Bronchus fibroblast of lung (primary cell): ENCODE results near the gene OR1S1. TPM values are rescaled to one million over a fixed set of nuclear protein-coding genes. Genes with fewer than 3 reads are reported as not detected.

Experiments used
- total RNA-seq: library from RNA; depleted of rRNA; stranded (reverse); fragments of >200 nt; gene quantifications from 2 replicates; pipeline ENCODE4 v1.2.3, GENCODE V29; 2015

Gene OR1S1
- total RNA-seq, result not detected in 2 replicates

GRCh38 chr11:58212420-58212819 lies at the start of gene OR1S1:
Gene OR1S1 (plus strand): TSS chr11:58212720.

GRCh38 chr11:58188770-58189169 lies 23.8 kb upstream of the OR1S1 start, which contains the start of gene OR9Q2:
Gene OR9Q2 (plus strand): TSS chr11:58189070. CDS start chr11:58190491, 1,421 bp downstream.

GRCh38 chr11:58204042-58204441 lies 8.5 kb upstream of the OR1S1 start, which contains the start of gene OR1S2:
Gene OR1S2 (minus strand): TSS chr11:58204142. CDS start chr11:58204142, 0 bp downstream.

Other genes starting within 250 kb of the OR1S1 start
- gene OR9Q1, start 188.8 kb upstream of the OR1S1 start, total RNA-seq, result not detected in 2 replicates
- gene OR6Q1, start 181.8 kb upstream of the OR1S1 start, total RNA-seq, result not detected in 2 replicates
- not detected in 2 replicates for gene OR9I1, start 87.2 kb upstream of the OR1S1 start, total RNA-seq
- not detected in 2 replicates for gene OR9Q2, start 23.6 kb upstream of the OR1S1 start, total RNA-seq
- gene OR1S2, start 8.6 kb upstream of the OR1S1 start, total RNA-seq, result not detected in 2 replicates
- not detected in 2 replicates for gene OR10Q1, start 16.2 kb downstream of the OR1S1 start, total RNA-seq
- not detected in 2 replicates for gene OR10W1, start 55.5 kb downstream of the OR1S1 start, total RNA-seq
- gene OR5B17, start 146.3 kb downstream of the OR1S1 start, total RNA-seq, result not detected in 2 replicates
- not detected in 2 replicates for gene OR5B3, start 194.2 kb downstream of the OR1S1 start, total RNA-seq
- gene OR5B2, start 215.4 kb downstream of the OR1S1 start, total RNA-seq, result not detected in 2 replicates
- gene OR5B12, start 229.5 kb downstream of the OR1S1 start, total RNA-seq, result not detected in 2 replicates